Heart left ventricle (tissue), 13 donors: Measurements from ENCODE around the gene CNTFR.

Source experiments
- CTCF ChIP-seq, 12 donors: fragments of 200-600 bp; sonication (generic) in 4 of 12; IDR thresholded peaks; one replicate each; pipeline versions ENCODE4 v1.5.0 to v1.8.0; 2018 to 2022; ENCODE audit warnings: antibody characterized with exemption in 12 of 12, mild to moderate bottlenecking in 5 of 12
- POLR2A ChIP-seq, 2 donors: fragments of 450-650 bp; IDR thresholded peaks; one replicate each; pipeline ENCODE4 v1.6.1; 2017; ENCODE audit warnings: antibody characterized with exemption in 2 of 2, mild to moderate bottlenecking in 2 of 2, moderate library complexity in 2 of 2
- donor health status: ischemic (EF 13 %, LVEDD 7.1; RV severe dilation, severe dysfunction).
- donor health status: DM: no; HTN: yes; CAD: no.
- donor health status: DM: no; HTN: no; CAD: no.
- donor health status: ischemic (EF 25% LVEDD 6.9; RV normal size, moderate dysfunction).
- donor health status: ischemic (EF 25% LVEDD 5.7; RV mildly dilated, moderate dysfunction).
- donor health status: ischemic (EF 35%, LVEDD 5.7; RV mildly dilated, moderate dysfunction).
- donor health status: nonischemic (EF 11% LVEDD 7.7; RV severe dilation, severe dysfunction).
- donor health status: DM: yes; HTN: yes; CAD: no.
- donor health status: PGD.
- donor health status: ischemic (EF 29% LVEDD 5.4; RV normal size, mild dysfunction).
- donor health status: nonischemic (EF 23%, LVEDD 6.1; RV moderate dilation, normal function).

- no peak for TF ChIP-seq CTCF (IDR thresholded peaks at IDR 0.05)
- no peak for TF ChIP-seq POLR2A (IDR thresholded peaks at IDR 0.05)
These were observed 11.9 kb downstream of the CNTFR start for GRCh38 chr9:34577400-34578240.
